Right ventricle myocardium inferior (tissue), 1 donor: ENCODE results near the gene TECTA. TPM values are rescaled to one million over a fixed set of nuclear protein-coding genes. Genes with fewer than 3 reads are reported as not detected.

Source experiments
- ATAC-seq: fragments of 200-7000 bp; cut with Tn5 transposase; one replicate; pipeline ENCODE4 v1.9.1; 2020; ENCODE audit warnings: mild to moderate bottlenecking, moderate library complexity
- DNase-seq: peaks from one replicate; pipeline ENCODE4 v3.0.0; 2021; ENCODE audit errors: missing footprints
- intact Hi-C: fragments of 100-400 bp; cut with DNase I; formaldehyde crosslinking; loops from one replicate; pipeline ENCODE4 v1.11.0; 2022
- total RNA-seq: library from RNA; stranded (reverse); fragmentation: NEBNext Ultra II Directional; extraction: Animal tissue kit (Norgen Biotek cat#: 25700); gene quantifications from one replicate; pipeline ENCODE4 v1.2.1, GENCODE V29; 2021
- donor health status: DM: no; HTN: yes; CAD: no; lungs with severe emphysema.

Gene TECTA
- total RNA-seq, 1 donor from 2014 or later = 0.78 TPM

- intact Hi-C loops = loop anchor here (5.0 kb wide), 1 partner anchor 73 kb away; no protein-coding TSS in a partner anchor
- ATAC-seq = no peak
- DNase-seq = no peak
Observed at GRCh38 chr11:121119440-121119839, 18.4 kb downstream of the TECTA start.

GRCh38 chr11:121122328-121122727 lies 21.3 kb downstream of the TECTA start:
- ATAC-seq (no peak), DNase-seq (no peak)
- intact Hi-C loops = no loop called here

GRCh38 chr11:121123496-121124069 lies 22.5 kb downstream of the TECTA start:
- ATAC-seq (no peak), DNase-seq (no peak)
- intact Hi-C loops = no loop called here

- DNase-seq (peak; percentile 68), ATAC-seq (no peak)
- intact Hi-C loops = no loop called here
Observed at GRCh38 chr11:121127809-121128208, 26.8 kb downstream of the TECTA start.

GRCh38 chr11:121129362-121130340 lies 28.6 kb downstream of the TECTA start:
- intact Hi-C loops = no loop called here
- no peak for DNase-seq
- ATAC-seq = no peak

- intact Hi-C loops = no loop called here
- ATAC-seq = no peak
- no peak for DNase-seq
Observed at GRCh38 chr11:121131656-121132055, 30.6 kb downstream of the TECTA start.

GRCh38 chr11:121132211-121132976 lies 31.4 kb downstream of the TECTA start:
- no peak for ATAC-seq
- intact Hi-C loops = no loop called here
- DNase-seq = no peak

- intact Hi-C loops = no loop called here
- ATAC-seq (peak; percentile 81), DNase-seq (no peak)
Observed at GRCh38 chr11:121134741-121135312, 33.8 kb downstream of the TECTA start.

- DNase-seq (no peak), ATAC-seq (no peak)
- intact Hi-C loops = no loop called here
Observed at GRCh38 chr11:121137005-121137404, 36.0 kb downstream of the TECTA start.

GRCh38 chr11:121138259-121138658 lies 37.2 kb downstream of the TECTA start:
- DNase-seq (no peak), ATAC-seq (no peak)
- intact Hi-C loops = no loop called here

GRCh38 chr11:121140369-121140768 lies 39.3 kb downstream of the TECTA start:
- intact Hi-C loops = no loop called here
- DNase-seq (no peak), ATAC-seq (no peak)

- intact Hi-C loops = no loop called here
- ATAC-seq = no peak
Observed at GRCh38 chr11:121141066-121141465, 40.0 kb downstream of the TECTA start.

GRCh38 chr11:121143921-121144320 lies 42.9 kb downstream of the TECTA start:
- no peak for ATAC-seq

More at GRCh38 chr11:121141066-121141465, 40.0 kb downstream of the TECTA start:
- no peak for DNase-seq

GRCh38 chr11:121144723-121145122 lies 43.7 kb downstream of the TECTA start:
- DNase-seq = no peak
- ATAC-seq = no peak
- intact Hi-C loops = no loop called here

More at GRCh38 chr11:121143921-121144320, 42.9 kb downstream of the TECTA start:
- intact Hi-C loops = no loop called here
- DNase-seq = no peak

GRCh38 chr11:121145826-121146225 lies 44.8 kb downstream of the TECTA start:
- ATAC-seq (no peak), DNase-seq (no peak)
- intact Hi-C loops = no loop called here

GRCh38 chr11:121149116-121149515 lies 48.1 kb downstream of the TECTA start:
- no peak for ATAC-seq
- DNase-seq = no peak
- intact Hi-C loops = no loop called here

- intact Hi-C loops = no loop called here
- ATAC-seq (no peak), DNase-seq (no peak)
Observed at GRCh38 chr11:121151207-121151688, 50.2 kb downstream of the TECTA start.

GRCh38 chr11:121152764-121153163 lies 51.7 kb downstream of the TECTA start:
- intact Hi-C loops = no loop called here
- DNase-seq (no peak), ATAC-seq (no peak)

- DNase-seq (no peak), ATAC-seq (no peak)
- intact Hi-C loops = no loop called here
Observed at GRCh38 chr11:121153472-121153871, 52.4 kb downstream of the TECTA start.
